ENCODE results near the gene PGAM5. TPM values are rescaled to one million over a fixed set of nuclear protein-coding genes. Genes with fewer than 3 reads are reported as not detected.
A peak's percentile ranks its signal among the peaks of the same experiment; 100 is the strongest.

PGAM5 gene
- total and polyA plus RNA-seq, 10 of the 15 experiments (the other 5 are each of a cell fraction or from before 2014, with no cell fraction given) = 8.2 to 90.9 (median 45.3) TPM

- 0 out of 2 replicates have a peak, but pooled peaks have one; percentile 25 for TF ChIP-seq ESRRA (IDR thresholded peaks at IDR 0.05; ENCODE audit: low read length)
- peak; percentile 98 for TF ChIP-seq SIN3A (IDR thresholded peaks at IDR 0.05; ENCODE audit: low read depth, low read length)
- TF ChIP-seq, protein P1, sequence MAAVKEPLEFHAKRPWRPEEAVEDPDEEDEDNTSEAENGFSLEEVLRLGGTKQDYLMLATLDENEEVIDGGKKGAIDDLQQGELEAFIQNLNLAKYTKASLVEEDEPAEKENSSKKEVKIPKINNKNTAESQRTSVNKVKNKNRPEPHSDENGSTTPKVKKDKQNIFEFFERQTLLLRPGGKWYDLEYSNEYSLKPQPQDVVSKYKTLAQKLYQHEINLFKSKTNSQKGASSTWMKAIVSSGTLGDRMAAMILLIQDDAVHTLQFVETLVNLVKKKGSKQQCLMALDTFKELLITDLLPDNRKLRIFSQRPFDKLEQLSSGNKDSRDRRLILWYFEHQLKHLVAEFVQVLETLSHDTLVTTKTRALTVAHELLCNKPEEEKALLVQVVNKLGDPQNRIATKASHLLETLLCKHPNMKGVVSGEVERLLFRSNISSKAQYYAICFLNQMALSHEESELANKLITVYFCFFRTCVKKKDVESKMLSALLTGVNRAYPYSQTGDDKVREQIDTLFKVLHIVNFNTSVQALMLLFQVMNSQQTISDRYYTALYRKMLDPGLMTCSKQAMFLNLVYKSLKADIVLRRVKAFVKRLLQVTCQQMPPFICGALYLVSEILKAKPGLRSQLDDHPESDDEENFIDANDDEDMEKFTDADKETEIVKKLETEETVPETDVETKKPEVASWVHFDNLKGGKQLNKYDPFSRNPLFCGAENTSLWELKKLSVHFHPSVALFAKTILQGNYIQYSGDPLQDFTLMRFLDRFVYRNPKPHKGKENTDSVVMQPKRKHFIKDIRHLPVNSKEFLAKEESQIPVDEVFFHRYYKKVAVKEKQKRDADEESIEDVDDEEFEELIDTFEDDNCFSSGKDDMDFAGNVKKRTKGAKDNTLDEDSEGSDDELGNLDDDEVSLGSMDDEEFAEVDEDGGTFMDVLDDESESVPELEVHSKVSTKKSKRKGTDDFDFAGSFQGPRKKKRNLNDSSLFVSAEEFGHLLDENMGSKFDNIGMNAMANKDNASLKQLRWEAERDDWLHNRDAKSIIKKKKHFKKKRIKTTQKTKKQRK (IDR thresholded peaks at IDR 0.05; ENCODE audit: low read depth, low read length) = 0 out of 2 replicates have a peak, but pooled peaks have one; percentile 19
- no peak for TF ChIP-seq IKZF2 (IDR thresholded peaks at IDR 0.05)
- TF ChIP-seq CREM (IDR thresholded peaks at IDR 0.05; ENCODE audit: low read depth) = peak; percentile 39; the same call in 1 of the 2 replicates
- TF ChIP-seq ZNF24 (IDR thresholded peaks at IDR 0.05) = no peak
- peak; percentile 94 for TF ChIP-seq BRCA1 (IDR thresholded peaks at IDR 0.05; ENCODE audit: low read depth, low read length)
- 0 out of 2 replicates have a peak, but pooled peaks have one; percentile 30 for TF ChIP-seq SREBF2 (IDR thresholded peaks at IDR 0.05; ENCODE audit: low read length)
- peak; percentile 85 for TF ChIP-seq KLF5 (IDR thresholded peaks at IDR 0.05; ENCODE audit: partially characterized antibody)
These were observed 23.2 kb upstream of the PGAM5 start, which contains the start of the genes POLE and PXMP2 (continued) for GRCh38 chr12:132687211-132688164.

Measured in GM12878 (cell line).